RWPE2 (cell line): ENCODE measurements around the gene ZDHHC8.

Experiments used
- ATAC-seq: fragments of 200-7000 bp; cut with Tn5 transposase; 3 replicates; pipeline ENCODE4 v1.9.1; 2021; ENCODE audit warnings: low read depth
- DNase-seq: peaks from one replicate; pipeline ENCODE4 v3.0.0-alpha.2; 2020; ENCODE audit warnings: low spot score
- H3K27ac ChIP-seq: fragments of 450-650 bp; 2 replicates; pipeline ENCODE4 v1.5.1; 2017; ENCODE audit warnings: mild to moderate bottlenecking; ENCODE audit not compliant: poor library complexity, severe bottlenecking
- H3K27me3 ChIP-seq: fragments of 250-450 bp; sonication (Bioruptor Pico); 2 replicates; pipeline ENCODE4 v1.5.1; 2021; ENCODE audit warnings: mild to moderate bottlenecking, moderate library complexity; ENCODE audit not compliant: insufficient read depth, poor library complexity, severe bottlenecking
- H3K36me3 ChIP-seq: fragments of 250-450 bp; sonication (Bioruptor Pico); 2 replicates; pipeline ENCODE4 v1.5.1; 2020; ENCODE audit warnings: low read depth, mild to moderate bottlenecking, moderate library complexity
- H3K4me1 ChIP-seq: fragments of 250-450 bp; sonication (Bioruptor Pico); 2 replicates; pipeline ENCODE4 v1.5.1; 2021; ENCODE audit warnings: mild to moderate bottlenecking, moderate library complexity; ENCODE audit not compliant: insufficient read depth, poor library complexity, severe bottlenecking
- H3K4me3 ChIP-seq: fragments of 250-450 bp; sonication (Bioruptor Pico); 2 replicates; pipeline ENCODE4 v1.5.1; 2021; ENCODE audit warnings: mild to moderate bottlenecking, moderate library complexity; ENCODE audit not compliant: severe bottlenecking
- H3K9me3 ChIP-seq: fragments of 250-450 bp; sonication (Bioruptor Pico); 2 replicates; pipeline ENCODE4 v1.5.1; 2021; ENCODE audit warnings: mild to moderate bottlenecking, moderate library complexity; ENCODE audit not compliant: severe bottlenecking
- TF ChIP-seq, protein P1 (sequence below): fragments of 450-650 bp; IDR thresholded peaks from one replicate; pipeline ENCODE4 v1.5.1; 2017; ENCODE audit warnings: mild to moderate bottlenecking, moderate library complexity; ENCODE audit not compliant: poor library complexity, severe bottlenecking

Gene ZDHHC8

GRCh38 chr22:20127869-20128618 lies 3.6 kb upstream of the ZDHHC8 start:
- Histone ChIP-seq H3K9me3 (peaks cover 2% of the 10 kb centered on the region), H3K27me3 (no peaks in the 10 kb centered on the region), H3K36me3 (peaks cover 37% of the 10 kb centered on the region), H3K4me3 (no peak overlapping the region), H3K27ac (no peak overlapping the region), H3K4me1 (no peaks in the 10 kb centered on the region)
- DNase-seq (no peak), ATAC-seq (no peak)
- TF ChIP-seq, protein P1, sequence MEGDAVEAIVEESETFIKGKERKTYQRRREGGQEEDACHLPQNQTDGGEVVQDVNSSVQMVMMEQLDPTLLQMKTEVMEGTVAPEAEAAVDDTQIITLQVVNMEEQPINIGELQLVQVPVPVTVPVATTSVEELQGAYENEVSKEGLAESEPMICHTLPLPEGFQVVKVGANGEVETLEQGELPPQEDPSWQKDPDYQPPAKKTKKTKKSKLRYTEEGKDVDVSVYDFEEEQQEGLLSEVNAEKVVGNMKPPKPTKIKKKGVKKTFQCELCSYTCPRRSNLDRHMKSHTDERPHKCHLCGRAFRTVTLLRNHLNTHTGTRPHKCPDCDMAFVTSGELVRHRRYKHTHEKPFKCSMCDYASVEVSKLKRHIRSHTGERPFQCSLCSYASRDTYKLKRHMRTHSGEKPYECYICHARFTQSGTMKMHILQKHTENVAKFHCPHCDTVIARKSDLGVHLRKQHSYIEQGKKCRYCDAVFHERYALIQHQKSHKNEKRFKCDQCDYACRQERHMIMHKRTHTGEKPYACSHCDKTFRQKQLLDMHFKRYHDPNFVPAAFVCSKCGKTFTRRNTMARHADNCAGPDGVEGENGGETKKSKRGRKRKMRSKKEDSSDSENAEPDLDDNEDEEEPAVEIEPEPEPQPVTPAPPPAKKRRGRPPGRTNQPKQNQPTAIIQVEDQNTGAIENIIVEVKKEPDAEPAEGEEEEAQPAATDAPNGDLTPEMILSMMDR, result no peak

GRCh38 chr22:20128619-20128901 lies 3.0 kb upstream of the ZDHHC8 start:
- DNase-seq (no peak), ATAC-seq (no peak)
- H3K36me3 ChIP-seq, result peaks cover 35% of the 10 kb centered on the region
- no peak overlapping the region for H3K4me3 ChIP-seq
- TF ChIP-seq, protein P1, result no peak
- no peak overlapping the region for H3K27ac ChIP-seq
- H3K9me3 ChIP-seq, result peaks cover 2% of the 10 kb centered on the region
- no peaks in the 10 kb centered on the region for H3K27me3 ChIP-seq
- H3K4me1 ChIP-seq, result no peaks in the 10 kb centered on the region

DNA sequence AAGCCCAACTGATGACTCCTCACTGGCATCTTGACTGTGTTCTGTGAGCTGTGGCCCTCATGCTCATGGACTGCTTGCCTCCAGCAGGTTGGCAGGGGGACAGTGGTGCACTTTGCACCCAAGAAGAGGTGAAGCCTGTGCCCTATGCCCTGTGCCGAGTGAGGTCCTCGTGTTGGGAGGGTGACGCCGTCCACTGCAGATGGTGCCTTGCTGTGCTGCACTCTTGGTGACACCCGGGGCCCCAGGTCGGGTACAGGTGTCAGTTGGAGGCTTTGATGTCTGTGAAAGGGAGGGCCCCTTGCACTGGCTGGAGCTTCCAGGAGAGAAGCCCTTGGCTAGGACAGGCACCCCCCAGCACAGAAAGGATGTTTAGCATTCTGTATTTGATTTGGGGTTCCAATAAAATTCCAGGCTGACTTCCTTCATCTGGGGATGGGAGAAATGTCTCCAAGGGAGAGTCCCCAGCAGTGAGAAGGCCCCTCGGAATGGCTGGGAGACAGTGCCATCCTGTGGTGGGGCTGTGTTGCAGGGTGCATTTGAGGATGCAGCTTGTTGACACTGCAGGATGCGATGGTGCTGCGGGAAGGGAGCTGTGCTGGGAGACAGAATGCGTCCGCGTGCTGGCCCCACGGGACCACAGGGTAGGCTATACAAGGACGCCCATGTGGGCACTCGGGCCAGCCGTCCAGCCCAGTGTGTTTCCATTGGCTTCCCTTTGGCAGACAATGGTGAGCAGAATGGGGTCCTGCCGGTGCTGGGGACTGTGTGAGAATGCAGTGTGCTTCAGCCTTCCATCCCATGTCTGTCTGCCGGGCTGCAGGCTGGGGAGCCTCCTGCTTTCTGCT lies 2.5 kb upstream of the ZDHHC8 start:
- no peaks in the 10 kb centered on the region for H3K27me3 ChIP-seq
- peak; percentile 29 for ATAC-seq
- no peak overlapping the region for H3K4me3 ChIP-seq
- H3K36me3 ChIP-seq, result peaks cover 29% of the 10 kb centered on the region
- TF ChIP-seq, protein P1, result peak; percentile 43
- no peak overlapping the region for H3K27ac ChIP-seq
- H3K9me3 ChIP-seq, result peaks cover 2% of the 10 kb centered on the region
- no peak for DNase-seq
- H3K4me1 ChIP-seq, result no peaks in the 10 kb centered on the region

GRCh38 chr22:20129747-20130014 lies 1.9 kb upstream of the ZDHHC8 start:
- no peak for ATAC-seq
- no peak for DNase-seq
- H3K27ac ChIP-seq, result no peak overlapping the region
- no peak overlapping the region for H3K4me3 ChIP-seq
- H3K9me3 ChIP-seq, result peaks cover 2% of the 10 kb centered on the region
- no peaks in the 10 kb centered on the region for H3K4me1 ChIP-seq
- peaks cover 27% of the 10 kb centered on the region for H3K36me3 ChIP-seq
- no peaks in the 10 kb centered on the region for H3K27me3 ChIP-seq
- TF ChIP-seq, protein P1, result no peak

DNA sequence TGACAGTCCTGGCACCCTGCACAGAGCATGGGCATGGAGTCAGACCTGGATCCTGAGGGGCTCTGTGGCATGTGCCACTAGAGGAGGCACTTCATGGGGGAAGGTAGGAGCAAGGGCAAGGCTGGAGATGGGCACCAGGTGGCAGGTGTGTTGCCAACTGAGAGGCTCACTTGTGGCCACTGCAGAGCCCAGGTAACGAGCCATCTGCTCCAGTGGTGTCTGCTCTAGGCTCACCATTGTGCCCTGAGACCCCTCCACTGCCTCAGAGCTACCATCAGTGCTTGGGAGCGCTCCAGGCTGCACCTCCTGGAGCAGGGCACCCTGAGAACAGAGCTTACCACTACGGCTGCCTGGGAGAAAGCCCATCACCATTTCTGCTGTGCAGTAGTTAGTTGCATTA lies 1.3 kb upstream of the ZDHHC8 start:
- Histone ChIP-seq H3K36me3 (peaks cover 20% of the 10 kb centered on the region), H3K27ac (peak overlapping the region; percentile 54), H3K9me3 (peaks cover 2% of the 10 kb centered on the region), H3K27me3 (no peaks in the 10 kb centered on the region), H3K4me1 (no peaks in the 10 kb centered on the region), H3K4me3 (no peak overlapping the region)
- TF ChIP-seq, protein P1, result no peak
- peak; percentile 20; the same call in 2 of the 3 replicates for ATAC-seq
- no peak for DNase-seq
